Psoas muscle (tissue), 8 donors: ENCODE measurements around the gene LYRM2. TPM values are rescaled to one million over a fixed set of nuclear protein-coding genes. Genes with fewer than 3 reads are reported as not detected.

Source experiments
- ATAC-seq, 4 donors: fragments of 200-7000 bp; cut with Tn5 transposase; one replicate each; pipeline ENCODE4 v1.9.1; 2020; ENCODE audit warnings: moderate library complexity in 3 of 4, mild to moderate bottlenecking in 2 of 4
- DNase-seq, 2 donors: peaks; one replicate each; pipeline ENCODE4 v3.0.0-alpha.2; 2020
- H3K27ac ChIP-seq: fragments of 200-600 bp; one replicate; pipeline ENCODE4 v1.8.0; 2022
- H3K27me3 ChIP-seq, 3 donors: fragments of 200-600 bp in 1 of 3; one replicate each; pipeline versions ENCODE4 v1.6.1 to v1.8.0; 2013 to 2022; ENCODE audit warnings: low read length in 2 of 3, mild to moderate bottlenecking in 2 of 3, moderate library complexity in 1 of 3; ENCODE audit not compliant: insufficient read depth in 3 of 3
- H3K36me3 ChIP-seq, 2 donors: fragments of 200-600 bp in 1 of 2; one replicate each; pipeline versions ENCODE4 v1.6.1 to v1.8.0; 2013 to 2022; ENCODE audit warnings: low read depth in 1 of 2, mild to moderate bottlenecking in 1 of 2, moderate library complexity in 1 of 2; ENCODE audit not compliant: insufficient read depth in 1 of 2
- H3K4me1 ChIP-seq: fragments of 200-600 bp; one replicate; pipeline ENCODE4 v1.8.0; 2022
- H3K4me3 ChIP-seq: fragments of 200-600 bp; one replicate; pipeline ENCODE4 v1.8.0; 2022; ENCODE audit warnings: mild to moderate bottlenecking
- H3K9me3 ChIP-seq: fragments of 200-600 bp; one replicate; pipeline ENCODE4 v1.8.0; 2022
- WGBS, 3 donors: extraction: QIAGEN DNeasy Blood & Tissue Kit; methylation state at CpG; one replicate each; pipeline versions ENCODE4 v1.1.6 to v1.1.7; 2013; 5-methylcytosine and 5-hydroxymethylcytosine counted together
- intact Hi-C, 2 donors: fragments of 100-400 bp; cut with DNase I; formaldehyde crosslinking; loops; one replicate each; pipeline versions ENCODE4 v1.11.0 to v1.14.2; 2022
- polyA plus RNA-seq, 3 donors: library from polyadenylated mRNA; stranded (reverse); fragments of 200-250 nt; gene quantifications; one replicate each; pipeline ENCODE4 v1.2.3, GENCODE V29; 2013
- total RNA-seq, 4 donors: library from RNA; stranded (reverse); fragmentation: NEBNext Ultra II Directional in 2 of 4; extraction: Animal tissue kit (Norgen Biotek cat#: 25700) in 2 of 4; gene quantifications; one replicate each; pipeline versions ENCODE4 v1.2.1 to v1.2.4, GENCODE V29; 2021 to 2023
- TF ChIP-seq, protein P1 (sequence below): fragments of 200-600 bp; IDR thresholded peaks from one replicate; pipeline ENCODE4 v1.8.0; 2022; ENCODE audit warnings: antibody characterized with exemption
- donor health status: healthy with polysubstance abuse.
- donor health status: DM: no; HTN: no; CAD: no; lungs with moderate emphysema.
- donor health status: Bipolar disorder and iron deficiency.
- donor health status: healthy.
- donor health status: DM: yes; HTN: yes; CAD: no.
- donor health status: DM: no; HTN: no; CAD: no.
- donor health status: DM: no; HTN: no; CAD: no.
- donor health status: DM: yes; HTN: yes; CAD: no.

Gene LYRM2
- total and polyA plus RNA-seq, 7 donors = 22.1 to 71.1 (median 37.0) TPM

- Histone ChIP-seq H3K4me1 (peaks cover 11% of the 10 kb centered on the region), H3K4me3 (no peak overlapping the region), H3K36me3 (no peaks in the 10 kb centered on the region), H3K27me3 (no peaks in the 10 kb centered on the region), H3K9me3 (no peaks in the 10 kb centered on the region), H3K27ac (no peak overlapping the region)
- intact Hi-C loops = no loop called here
- DNase-seq (no peak), ATAC-seq (no peak)
- TF ChIP-seq, protein P1, sequence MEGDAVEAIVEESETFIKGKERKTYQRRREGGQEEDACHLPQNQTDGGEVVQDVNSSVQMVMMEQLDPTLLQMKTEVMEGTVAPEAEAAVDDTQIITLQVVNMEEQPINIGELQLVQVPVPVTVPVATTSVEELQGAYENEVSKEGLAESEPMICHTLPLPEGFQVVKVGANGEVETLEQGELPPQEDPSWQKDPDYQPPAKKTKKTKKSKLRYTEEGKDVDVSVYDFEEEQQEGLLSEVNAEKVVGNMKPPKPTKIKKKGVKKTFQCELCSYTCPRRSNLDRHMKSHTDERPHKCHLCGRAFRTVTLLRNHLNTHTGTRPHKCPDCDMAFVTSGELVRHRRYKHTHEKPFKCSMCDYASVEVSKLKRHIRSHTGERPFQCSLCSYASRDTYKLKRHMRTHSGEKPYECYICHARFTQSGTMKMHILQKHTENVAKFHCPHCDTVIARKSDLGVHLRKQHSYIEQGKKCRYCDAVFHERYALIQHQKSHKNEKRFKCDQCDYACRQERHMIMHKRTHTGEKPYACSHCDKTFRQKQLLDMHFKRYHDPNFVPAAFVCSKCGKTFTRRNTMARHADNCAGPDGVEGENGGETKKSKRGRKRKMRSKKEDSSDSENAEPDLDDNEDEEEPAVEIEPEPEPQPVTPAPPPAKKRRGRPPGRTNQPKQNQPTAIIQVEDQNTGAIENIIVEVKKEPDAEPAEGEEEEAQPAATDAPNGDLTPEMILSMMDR = no peak
- WGBS, 3 donors = 84 to 96% (median 90%) methylated on average over 11 of the region's 11 CpGs
These were observed 107.6 kb downstream of the LYRM2 start for GRCh38 chr6:89530982-89531381.

- H3K36me3 ChIP-seq = no peaks in the 10 kb centered on the region
- H3K27ac ChIP-seq = no peak overlapping the region
- no peak for ATAC-seq
- peaks cover 19% of the 10 kb centered on the region for H3K4me1 ChIP-seq
- no peak for DNase-seq
- intact Hi-C loops = loop anchor here in 1 of 2 donors (5.0 kb wide), 1 partner anchor 42 kb away; no protein-coding TSS in a partner anchor
- H3K9me3 ChIP-seq = no peaks in the 10 kb centered on the region
- H3K4me3 ChIP-seq = no peak overlapping the region
- TF ChIP-seq, protein P1 = no peak
- H3K27me3 ChIP-seq = no peaks in the 10 kb centered on the region
These were observed 109.7 kb downstream of the LYRM2 start for GRCh38 chr6:89528866-89529265.

DNA sequence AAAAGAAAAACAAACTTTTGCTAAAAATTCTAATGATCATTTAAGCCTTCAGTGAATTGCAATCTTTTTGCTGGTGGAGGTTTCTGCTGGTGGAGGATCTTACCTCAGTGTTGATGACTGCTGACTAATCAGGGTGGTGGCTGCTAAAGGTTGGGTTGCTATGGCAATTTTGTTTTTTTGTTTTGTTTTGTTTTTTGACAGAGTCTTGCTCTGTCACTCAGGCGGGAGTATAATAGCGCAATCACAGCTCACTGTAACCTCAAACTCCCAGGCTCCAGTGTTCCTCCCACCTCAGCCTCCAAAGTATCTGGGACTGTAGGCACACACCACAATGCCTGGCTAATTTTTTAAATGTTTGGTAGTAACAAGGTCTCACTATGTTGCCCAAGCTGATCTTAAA lies 110.9 kb downstream of the LYRM2 start:
- H3K4me3 ChIP-seq = no peak overlapping the region
- no peaks in the 10 kb centered on the region for H3K9me3 ChIP-seq
- H3K36me3 ChIP-seq = no peaks in the 10 kb centered on the region
- no peak overlapping the region for H3K27ac ChIP-seq
- intact Hi-C loops = loop anchor here in 1 of 2 donors (5.0 kb wide), 1 partner anchor 40 kb away; no protein-coding TSS in a partner anchor
- H3K27me3 ChIP-seq = no peaks in the 10 kb centered on the region
- ATAC-seq = no peak
- H3K4me1 ChIP-seq = peaks cover 19% of the 10 kb centered on the region
- 95 to 98% (median 98%) methylated on average over 2 of the region's 2 CpGs for WGBS, 3 donors
- TF ChIP-seq, protein P1 = no peak
- no peak for DNase-seq

DNA sequence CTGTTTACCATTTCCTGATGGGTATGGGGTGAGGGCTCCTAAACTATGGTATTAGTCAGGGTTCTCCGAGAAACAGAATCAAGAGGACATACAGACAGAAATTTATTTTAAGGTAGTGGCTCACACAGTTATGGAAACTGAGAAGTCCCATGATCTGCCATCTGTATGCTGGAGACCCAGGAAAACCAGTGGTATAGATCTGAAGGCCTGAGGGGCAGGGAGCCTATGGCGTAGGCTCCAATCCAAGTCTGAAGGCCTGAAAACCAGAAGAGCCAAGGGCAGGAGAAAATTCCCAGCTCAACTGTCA lies 112.0 kb downstream of the LYRM2 start:
- DNase-seq = no peak
- Histone ChIP-seq H3K27ac (peak overlapping the region; percentile 70), H3K4me3 (no peak overlapping the region), H3K4me1 (peaks cover 19% of the 10 kb centered on the region), H3K27me3 (no peaks in the 10 kb centered on the region), H3K9me3 (no peaks in the 10 kb centered on the region), H3K36me3 (no peaks in the 10 kb centered on the region)
- WGBS, 3 donors = 71 to 89% (median 77%) methylated on average over 2 of the region's 2 CpGs
- TF ChIP-seq, protein P1 = no peak
- peak in 3 of 4 donors; percentile 27 to 50 (median 46) for ATAC-seq
- intact Hi-C loops = loop anchor here in 1 of 2 donors (5.0 kb wide), 1 partner anchor 39 kb away; no protein-coding TSS in a partner anchor
